HG03064 (cell line): ENCODE results near the gene RPSA.
"Not testable (repeated sequence)": the region's sequence is repeated elsewhere in the genome, so short reads cannot be mapped to it uniquely, and the experiment has no call there.

Experiments used
- ATAC-seq: cut with Tn5 transposase; IDR thresholded peaks from one replicate; pipeline ENCODE4 v1.9.1; 2021; ENCODE audit warnings: low read depth; ENCODE audit not compliant: unreplicated experiment

The RPSA gene

GRCh38 chr3:39453134-39453533 lies 46.6 kb downstream of the RPSA start:
- no peak for ATAC-seq

GRCh38 chr3:39453872-39454271 lies 47.4 kb downstream of the RPSA start:
- not testable (repeated sequence) for ATAC-seq

- no peak for ATAC-seq
These were observed 48.2 kb downstream of the RPSA start for GRCh38 chr3:39454591-39455217.

- no peak for ATAC-seq
These were observed 49.6 kb downstream of the RPSA start for GRCh38 chr3:39456159-39456558.

- ATAC-seq: no peak
These were observed 50.8 kb downstream of the RPSA start for GRCh38 chr3:39457361-39457760.

GRCh38 chr3:39458579-39458978 lies 52.1 kb downstream of the RPSA start:
- not testable (repeated sequence) for ATAC-seq

- no peak for ATAC-seq
These were observed 54.2 kb downstream of the RPSA start for GRCh38 chr3:39460677-39461076.
